SK-N-SH treated with all-trans-retinoic acid at 6 μM for 48 hours (cell line): ENCODE measurements around the gene CFAP44.

Experiments
- BACH2 ChIP-seq: fragments of 250-450 bp; sonication (Bioruptor Pico); IDR thresholded peaks from 2 replicates; pipeline ENCODE4 v1.9.0; 2021; ENCODE audit warnings: mild to moderate bottlenecking, borderline replicate concordance
- RARB ChIP-seq: fragments of 250-450 bp; sonication (Bioruptor Pico); IDR thresholded peaks from 2 replicates; pipeline ENCODE4 v1.8.0; 2021; ENCODE audit warnings: mild to moderate bottlenecking, moderate library complexity
- SNAI2 ChIP-seq: fragments of 250-450 bp; sonication (Bioruptor Pico); IDR thresholded peaks from 2 replicates; pipeline ENCODE4 v1.5.0; 2020; ENCODE audit warnings: mild to moderate bottlenecking, moderate library complexity
- ZFP3 ChIP-seq: fragments of 250-450 bp; sonication (Bioruptor Pico); IDR thresholded peaks from 2 replicates; pipeline ENCODE4 v1.5.0; 2020; ENCODE audit warnings: mild to moderate bottlenecking, moderate library complexity
- ZNF565 ChIP-seq: fragments of 450-650 bp; formaldehyde crosslinking; conservative IDR thresholded peaks from 2 replicates; pipeline ENCODE4 v1.5.0; 2020; ENCODE audit warnings: low read depth, mild to moderate bottlenecking, moderate library complexity
- ZNF8 ChIP-seq: fragments of 450-650 bp; formaldehyde crosslinking; IDR thresholded peaks from 2 replicates; pipeline ENCODE4 v1.5.0; 2020; ENCODE audit warnings: mild to moderate bottlenecking, moderate library complexity
- TF ChIP-seq, protein P1 (sequence below): fragments of 250-450 bp; sonication (Bioruptor Pico); IDR thresholded peaks from 2 replicates; pipeline ENCODE4 v1.5.1; 2020; ENCODE audit warnings: low read depth, mild to moderate bottlenecking, moderate library complexity
- TF ChIP-seq, protein P2 (sequence below): fragments of 250-450 bp; sonication (Bioruptor Pico); IDR thresholded peaks from 2 replicates; pipeline ENCODE4 v1.8.0; 2020; ENCODE audit warnings: mild to moderate bottlenecking, moderate library complexity, borderline replicate concordance

DNA sequence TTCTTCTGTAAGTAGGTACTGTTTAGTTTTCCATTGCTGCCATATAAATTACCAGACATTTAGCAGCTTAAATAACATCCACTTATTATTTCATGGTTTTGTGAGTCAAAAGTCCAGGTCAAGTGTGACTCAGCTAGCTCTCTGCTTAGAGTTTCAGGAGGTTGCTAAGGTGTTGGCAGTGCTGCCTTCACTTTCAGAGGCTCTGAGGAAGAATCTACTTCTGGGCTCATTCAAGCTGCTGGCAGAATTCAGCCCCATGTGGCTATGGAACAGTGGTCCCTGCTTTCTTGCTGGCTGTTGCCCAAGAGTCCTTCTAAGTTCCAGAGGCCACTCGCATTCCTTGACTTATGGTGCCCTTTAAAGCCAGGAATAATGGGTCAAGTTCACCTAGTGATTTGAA is 4.5 kb downstream of the CFAP44 start:
- no peak for TF ChIP-seq RARB (CRISPR knock-in tag)
- TF ChIP-seq ZNF8 (CRISPR knock-in tag): no peak
- no peak for TF ChIP-seq ZFP3 (CRISPR knock-in tag)
- TF ChIP-seq SNAI2 (CRISPR knock-in tag): no peak
- TF ChIP-seq, protein P1, sequence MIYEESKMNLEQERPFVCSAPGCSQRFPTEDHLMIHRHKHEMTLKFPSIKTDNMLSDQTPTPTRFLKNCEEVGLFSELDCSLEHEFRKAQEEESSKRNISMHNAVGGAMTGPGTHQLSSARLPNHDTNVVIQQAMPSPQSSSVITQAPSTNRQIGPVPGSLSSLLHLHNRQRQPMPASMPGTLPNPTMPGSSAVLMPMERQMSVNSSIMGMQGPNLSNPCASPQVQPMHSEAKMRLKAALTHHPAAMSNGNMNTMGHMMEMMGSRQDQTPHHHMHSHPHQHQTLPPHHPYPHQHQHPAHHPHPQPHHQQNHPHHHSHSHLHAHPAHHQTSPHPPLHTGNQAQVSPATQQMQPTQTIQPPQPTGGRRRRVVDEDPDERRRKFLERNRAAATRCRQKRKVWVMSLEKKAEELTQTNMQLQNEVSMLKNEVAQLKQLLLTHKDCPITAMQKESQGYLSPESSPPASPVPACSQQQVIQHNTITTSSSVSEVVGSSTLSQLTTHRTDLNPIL (CRISPR knock-in tag): no peak
- TF ChIP-seq, protein P2, sequence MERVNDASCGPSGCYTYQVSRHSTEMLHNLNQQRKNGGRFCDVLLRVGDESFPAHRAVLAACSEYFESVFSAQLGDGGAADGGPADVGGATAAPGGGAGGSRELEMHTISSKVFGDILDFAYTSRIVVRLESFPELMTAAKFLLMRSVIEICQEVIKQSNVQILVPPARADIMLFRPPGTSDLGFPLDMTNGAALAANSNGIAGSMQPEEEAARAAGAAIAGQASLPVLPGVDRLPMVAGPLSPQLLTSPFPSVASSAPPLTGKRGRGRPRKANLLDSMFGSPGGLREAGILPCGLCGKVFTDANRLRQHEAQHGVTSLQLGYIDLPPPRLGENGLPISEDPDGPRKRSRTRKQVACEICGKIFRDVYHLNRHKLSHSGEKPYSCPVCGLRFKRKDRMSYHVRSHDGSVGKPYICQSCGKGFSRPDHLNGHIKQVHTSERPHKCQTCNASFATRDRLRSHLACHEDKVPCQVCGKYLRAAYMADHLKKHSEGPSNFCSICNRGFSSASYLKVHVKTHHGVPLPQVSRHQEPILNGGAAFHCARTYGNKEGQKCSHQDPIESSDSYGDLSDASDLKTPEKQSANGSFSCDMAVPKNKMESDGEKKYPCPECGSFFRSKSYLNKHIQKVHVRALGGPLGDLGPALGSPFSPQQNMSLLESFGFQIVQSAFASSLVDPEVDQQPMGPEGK (CRISPR knock-in tag): no peak
- TF ChIP-seq ZNF565: no peak
- no peak for TF ChIP-seq BACH2 (CRISPR knock-in tag)
